Keratinocyte (primary cell): Measurements from ENCODE around the gene ACBD4.

Experiments
- CTCF ChIP-seq, 3 experiments: IDR thresholded peaks in 1 of 3; conservative IDR thresholded peaks in 1 of 3; optimal IDR thresholded peaks in 1 of 3; 2 replicates in 2 of 3; 3 replicates in 1 of 3; pipeline versions ENCODE3 to v1.5.1; 2011; ENCODE audit warnings: low read length in 3 of 3, mild to moderate bottlenecking in 3 of 3, moderate library complexity in 2 of 3, control low read depth in 1 of 3, inconsistent platforms in 1 of 3; ENCODE audit not compliant: insufficient read depth in 2 of 3; ENCODE audit errors: extremely low read depth in 1 of 3
- EZH2 ChIP-seq: IDR thresholded peaks from one replicate; pipeline ENCODE4 v1.6.1; 2012; ENCODE audit warnings: inconsistent platforms, mild to moderate bottlenecking, low read length, moderate library complexity

- TF ChIP-seq CTCF (optimal IDR thresholded peaks at IDR 0.05 in 1 of 3, IDR thresholded peaks at IDR 0.05 in 1 of 3, conservative IDR thresholded peaks at IDR 0.05 in 1 of 3; ENCODE audit: extremely low read depth in 1 of 3, insufficient read depth in 2 of 3, low read length in 3 of 3) (no peak), EZH2 (no peak)
Observed at GRCh38 chr17:45101546-45101882, 34.0 kb upstream of the ACBD4 start.
